ENCODE measurements around the gene L1CAM.

GRCh38 chrX:153900831-153901752 is 15.1 kb upstream of the L1CAM start:
- TF ChIP-seq GATA3 (IDR thresholded peaks at IDR 0.05; ENCODE audit: low read depth, low read length), result no peak
- no peak for TF ChIP-seq GATA2 (IDR thresholded peaks at IDR 0.05; ENCODE audit: low read depth, low read length)

Measured in SH-SY5Y (cell line).